IPS-18a (cell line): ENCODE data around the gene DIAPH1.
A peak's percentile ranks its signal among the peaks of the same experiment; 100 is the strongest.

Experiments used
- H3K27ac ChIP-seq: one replicate; pipeline ENCODE4 v1.5.1; 2013; ENCODE audit warnings: low read length
- H3K27me3 ChIP-seq: one replicate; pipeline ENCODE4 v1.6.1; 2013; ENCODE audit warnings: mild to moderate bottlenecking, low read length; ENCODE audit not compliant: control insufficient read depth, insufficient read depth
- H3K36me3 ChIP-seq: one replicate; pipeline ENCODE4 v1.6.1; 2013; ENCODE audit warnings: low read depth, low read length; ENCODE audit not compliant: control insufficient read depth
- H3K4me1 ChIP-seq: one replicate; pipeline ENCODE4 v1.6.1; 2013; ENCODE audit warnings: low read depth, low read length; ENCODE audit not compliant: control insufficient read depth
- H3K4me3 ChIP-seq: one replicate; pipeline ENCODE4 v1.5.1; 2013; ENCODE audit warnings: low read length
- H3K9ac ChIP-seq: one replicate; pipeline ENCODE4 v1.6.1; 2013; ENCODE audit warnings: mild to moderate bottlenecking, low read length, moderate library complexity
- H3K9me3 ChIP-seq: one replicate; pipeline ENCODE4 v1.6.1; 2013; ENCODE audit warnings: low read depth, low read length; ENCODE audit not compliant: control insufficient read depth

The DIAPH1 gene

DNA sequence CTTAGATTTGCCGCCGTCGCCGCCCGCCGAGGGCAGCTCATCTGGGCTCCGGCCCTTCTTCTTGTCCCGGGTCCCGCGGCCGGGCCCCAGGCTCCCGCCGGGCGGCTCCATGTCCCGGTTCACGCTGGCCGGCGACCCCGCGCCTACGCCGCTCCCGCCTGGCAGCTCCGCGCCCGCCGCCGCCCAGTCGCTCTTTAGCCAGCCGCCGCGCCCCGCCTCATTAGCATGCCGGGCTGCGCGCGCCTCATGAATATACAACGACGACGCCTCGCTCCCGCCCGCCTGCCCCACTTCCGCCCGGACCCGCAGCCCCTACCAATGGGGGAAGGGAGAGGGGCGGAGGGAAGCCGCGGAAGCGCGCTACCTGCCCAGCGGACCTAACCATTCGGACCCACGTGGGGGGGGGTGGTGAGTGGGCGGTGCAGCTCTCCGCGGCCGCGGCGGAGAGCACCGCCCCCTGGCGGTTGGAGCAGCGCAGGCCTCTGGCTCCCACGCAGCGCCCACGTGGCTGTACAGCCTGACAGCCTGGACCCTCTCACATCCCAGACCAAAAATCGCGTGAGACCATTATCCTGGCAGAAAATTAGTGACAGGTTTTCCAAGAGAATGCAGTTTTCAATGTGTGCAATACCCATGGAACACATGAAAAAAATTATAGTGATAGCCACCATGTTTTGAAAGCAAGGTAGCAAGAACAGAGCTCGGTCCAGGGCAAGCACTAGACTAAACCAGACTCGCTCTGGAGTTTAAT lies at the start of gene DIAPH1:
DIAPH1 (minus strand) TSS at position 197 of the 751 bp plus-strand sequence; CDS start at position 111, 86 bp downstream.
- H3K27ac ChIP-seq, result peak within 1 kb of the TSS; percentile 11
- H3K27me3 ChIP-seq, result no peaks in the 10 kb centered on the region
- H3K9ac ChIP-seq, result peak within 1 kb of the TSS; percentile 90
- no peaks in the 10 kb centered on the region for H3K9me3 ChIP-seq
- peak within 1 kb of the TSS; percentile 79 for H3K4me3 ChIP-seq
- peaks cover 21% of the 10 kb centered on the region for H3K4me1 ChIP-seq
- H3K36me3 ChIP-seq, result peaks cover 21% of the 10 kb centered on the region

DNA sequence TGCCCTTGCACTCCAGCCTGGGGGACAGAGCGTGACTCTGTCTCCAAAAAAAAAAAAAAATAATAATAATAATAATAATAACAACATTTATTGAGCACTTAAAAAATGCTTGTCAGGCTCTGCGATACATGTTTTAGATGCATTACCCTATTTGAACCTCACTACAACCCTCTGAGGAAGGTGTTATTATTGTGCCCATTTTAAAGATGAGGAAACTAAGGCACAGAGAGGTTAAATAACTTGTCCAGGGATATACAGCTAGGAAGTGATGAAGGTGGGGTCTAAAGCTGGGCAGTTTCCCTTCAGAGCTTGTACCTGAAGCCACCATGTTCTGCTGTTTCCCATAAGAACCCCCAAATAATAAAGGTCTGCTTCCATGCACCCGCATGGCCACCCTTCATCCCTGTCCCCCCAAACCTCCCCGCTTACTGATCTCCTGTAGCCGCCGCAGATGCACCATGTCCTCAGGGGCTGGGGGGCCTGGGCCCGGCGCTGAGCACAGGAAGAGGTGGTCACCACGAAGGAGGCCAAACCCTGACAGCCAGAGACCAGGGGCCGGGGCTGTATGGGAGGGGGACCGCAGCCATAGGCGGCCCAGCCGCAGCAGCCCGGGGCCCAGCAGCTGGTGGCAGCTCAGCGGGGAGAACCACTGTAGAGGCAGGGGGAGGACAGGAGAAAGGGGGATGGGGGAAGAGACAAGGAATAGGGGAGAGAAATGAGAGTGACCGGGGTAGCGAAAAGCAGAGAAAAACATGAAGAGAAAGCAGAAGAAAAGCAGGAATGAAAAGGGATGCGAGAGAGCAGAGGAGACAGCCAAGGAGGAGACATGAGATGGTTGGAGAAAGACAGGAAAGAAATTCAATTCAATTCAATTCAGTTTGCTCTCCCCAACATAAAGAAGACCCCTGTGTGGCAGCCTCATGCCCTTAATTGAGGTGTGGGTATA lies 47.5 kb upstream of the DIAPH1 start:
- Histone ChIP-seq H3K9me3 (no peaks in the 10 kb centered on the region), H3K36me3 (peaks cover 46% of the 10 kb centered on the region), H3K9ac (no peak overlapping the region), H3K27me3 (no peaks in the 10 kb centered on the region), H3K4me3 (no peak overlapping the region), H3K4me1 (peaks cover 3% of the 10 kb centered on the region), H3K27ac (no peak overlapping the region)

DNA sequence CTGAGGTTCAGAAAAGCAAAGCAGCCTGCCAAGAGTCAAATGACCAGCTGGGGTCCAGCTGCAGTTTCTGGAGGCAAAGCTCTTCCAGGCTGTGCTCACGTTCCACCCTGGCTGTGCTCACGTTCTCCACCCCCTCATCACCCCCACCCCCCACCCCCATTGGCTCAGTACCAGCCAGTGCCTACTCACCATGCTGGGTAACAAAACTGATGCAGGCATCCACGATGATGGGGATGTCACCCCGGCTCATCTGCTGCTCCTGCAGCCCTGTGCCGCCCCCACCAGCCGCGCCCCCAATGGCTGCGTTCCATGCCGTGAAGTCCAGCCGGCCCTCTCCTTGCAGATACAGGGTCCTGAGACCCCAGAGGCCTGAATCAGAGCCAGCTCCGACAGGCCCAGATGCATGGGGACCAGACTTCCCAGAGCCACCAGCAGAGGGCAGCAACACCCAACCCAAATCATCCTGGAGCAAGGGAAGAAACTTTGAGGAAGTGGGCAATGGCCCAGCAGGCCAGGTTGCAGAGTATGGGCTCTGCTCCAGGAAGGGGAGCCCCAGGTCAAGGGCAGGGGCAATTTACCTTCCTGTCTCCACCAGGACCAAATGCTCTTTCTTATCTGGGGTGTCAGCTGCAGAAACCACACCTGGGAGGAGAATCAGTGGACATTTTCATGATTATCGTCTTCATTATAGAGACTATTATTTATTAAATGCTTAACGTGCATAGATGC lies 46.1 kb upstream of the DIAPH1 start:
- H3K27me3 ChIP-seq, result no peaks in the 10 kb centered on the region
- peaks cover 35% of the 10 kb centered on the region for H3K36me3 ChIP-seq
- H3K9me3 ChIP-seq, result no peaks in the 10 kb centered on the region
- H3K9ac ChIP-seq, result no peak overlapping the region
- no peak overlapping the region for H3K27ac ChIP-seq
- no peak overlapping the region for H3K4me3 ChIP-seq
- H3K4me1 ChIP-seq, result peaks cover 3% of the 10 kb centered on the region

DNA sequence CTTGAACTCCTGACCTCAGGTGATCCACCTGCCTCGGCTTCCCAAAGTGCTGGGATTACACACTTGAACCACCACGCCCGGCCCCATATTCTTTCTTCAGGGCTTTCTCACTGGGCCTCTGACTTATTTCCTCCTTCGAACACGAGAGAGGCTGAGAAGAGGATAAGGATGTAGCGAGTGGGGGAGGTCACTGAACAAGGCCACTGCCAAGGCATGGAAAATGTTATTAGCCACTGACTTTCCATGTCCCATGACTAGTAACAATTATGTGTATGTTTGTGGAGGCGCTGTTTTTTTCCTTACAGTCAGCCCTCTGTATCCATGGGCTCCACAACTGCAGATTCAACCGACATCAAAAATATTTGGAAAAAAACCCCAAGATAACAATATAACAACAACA lies 44.7 kb upstream of the DIAPH1 start:
- Histone ChIP-seq H3K9me3 (no peaks in the 10 kb centered on the region), H3K9ac (no peak overlapping the region), H3K27me3 (no peaks in the 10 kb centered on the region), H3K4me1 (peaks cover 3% of the 10 kb centered on the region), H3K27ac (no peak overlapping the region), H3K36me3 (peaks cover 35% of the 10 kb centered on the region), H3K4me3 (no peak overlapping the region)

DNA sequence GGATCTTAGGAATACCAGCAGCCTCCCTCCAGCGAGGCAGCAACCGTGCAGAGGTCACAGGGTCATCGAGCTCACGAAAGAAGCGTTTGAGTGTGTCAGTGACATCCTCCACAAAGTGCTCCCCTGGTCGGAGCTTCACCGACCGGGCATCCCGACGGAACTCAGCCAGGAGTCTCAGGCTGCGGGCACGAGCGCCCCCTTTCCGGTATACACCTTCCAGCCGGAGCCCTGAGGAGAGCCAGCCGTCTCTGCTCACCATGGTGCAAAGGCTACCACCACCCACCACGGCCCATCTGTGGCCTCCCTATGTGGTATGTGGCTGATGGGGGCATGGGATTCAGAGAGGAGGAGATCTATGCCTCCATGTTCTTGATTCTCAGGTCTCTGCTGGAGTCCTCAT lies 43.2 kb upstream of the DIAPH1 start:
- no peak overlapping the region for H3K4me3 ChIP-seq
- H3K27me3 ChIP-seq, result no peaks in the 10 kb centered on the region
- peaks cover 3% of the 10 kb centered on the region for H3K4me1 ChIP-seq
- H3K9ac ChIP-seq, result no peak overlapping the region
- no peak overlapping the region for H3K27ac ChIP-seq
- peaks cover 47% of the 10 kb centered on the region for H3K36me3 ChIP-seq
- no peaks in the 10 kb centered on the region for H3K9me3 ChIP-seq

DNA sequence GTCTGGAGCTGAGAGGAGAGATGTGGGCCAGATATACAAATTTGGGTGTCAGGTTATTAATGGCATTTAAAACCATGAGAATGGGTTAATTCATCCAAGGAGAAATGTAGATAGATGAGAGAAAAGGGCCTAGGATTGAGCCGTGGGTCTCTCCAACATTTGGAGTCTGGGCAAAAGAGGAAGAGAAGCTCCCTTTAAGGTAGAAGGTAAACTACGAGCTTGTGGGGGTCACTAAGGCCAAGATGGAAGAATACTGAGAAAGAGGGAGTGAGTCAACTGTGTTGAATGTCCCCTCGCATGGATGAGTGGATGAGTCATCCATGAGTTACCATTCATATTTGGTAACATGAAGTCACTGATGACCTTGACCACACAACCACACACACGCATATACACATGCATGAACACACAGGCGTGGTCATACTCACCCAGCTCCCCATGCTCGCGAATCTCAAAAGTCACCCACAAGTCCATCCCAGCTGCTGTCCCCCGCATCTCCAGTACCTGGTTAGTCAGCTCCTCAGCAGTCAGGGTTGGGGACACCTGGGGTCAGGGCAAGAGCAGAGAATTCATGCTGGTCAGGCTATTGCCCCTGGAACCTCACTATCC lies 39.2 kb upstream of the DIAPH1 start:
- H3K27ac ChIP-seq, result no peak overlapping the region

DNA sequence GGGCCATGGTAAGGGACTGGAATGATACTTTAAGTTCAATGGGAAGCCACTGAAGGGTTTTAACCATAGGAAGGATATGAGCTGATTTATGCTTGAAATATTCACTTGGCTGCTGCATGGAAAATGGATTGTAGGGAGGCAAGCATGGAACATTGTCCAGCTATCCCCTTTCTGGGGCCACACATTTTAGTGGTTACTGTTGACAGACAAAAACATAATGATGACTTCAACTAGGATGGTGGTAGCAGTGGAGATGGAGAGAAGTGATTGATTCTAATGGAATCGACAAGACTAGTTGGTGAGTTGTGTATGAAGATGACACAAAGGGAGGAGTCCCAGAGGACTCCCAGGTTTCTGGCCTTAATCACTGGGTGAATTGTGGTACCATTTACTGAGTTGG lies 38.6 kb upstream of the DIAPH1 start:
- Histone ChIP-seq H3K9ac (no peak overlapping the region), H3K4me1 (no peaks in the 10 kb centered on the region), H3K9me3 (no peaks in the 10 kb centered on the region), H3K36me3 (peaks cover 62% of the 10 kb centered on the region), H3K4me3 (no peak overlapping the region), H3K27me3 (no peaks in the 10 kb centered on the region), H3K27ac (no peak overlapping the region)

More for the DNA sequence above, 39.2 kb upstream of the DIAPH1 start:
- no peaks in the 10 kb centered on the region for H3K27me3 ChIP-seq
- no peaks in the 10 kb centered on the region for H3K4me1 ChIP-seq
- peaks cover 65% of the 10 kb centered on the region for H3K36me3 ChIP-seq
- H3K9ac ChIP-seq, result no peak overlapping the region
- H3K4me3 ChIP-seq, result no peak overlapping the region
- H3K9me3 ChIP-seq, result no peaks in the 10 kb centered on the region

DNA sequence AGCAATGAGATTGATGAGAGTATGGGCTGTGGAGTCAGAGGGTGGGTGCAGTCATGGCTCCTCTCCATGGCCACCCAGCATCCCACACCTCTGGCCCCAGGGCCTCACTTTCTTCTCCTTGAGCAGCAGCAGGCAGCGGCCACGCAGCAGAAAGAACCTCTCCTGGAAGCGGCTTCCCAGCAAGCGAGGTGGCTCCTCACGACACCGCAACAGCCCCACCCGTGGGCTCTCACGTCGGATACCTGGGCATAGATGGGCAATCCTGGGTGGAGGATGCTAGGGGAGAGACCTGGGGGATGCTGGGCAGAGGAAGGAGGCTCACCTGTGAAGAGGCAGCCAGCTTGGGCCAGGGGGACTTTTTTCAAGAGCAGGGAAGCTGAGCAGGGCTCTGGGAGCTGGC lies 37.6 kb upstream of the DIAPH1 start:
- H3K27ac ChIP-seq, result no peak overlapping the region
- no peak overlapping the region for H3K9ac ChIP-seq
- peaks cover 52% of the 10 kb centered on the region for H3K36me3 ChIP-seq
- H3K4me1 ChIP-seq, result peaks cover 4% of the 10 kb centered on the region
- H3K27me3 ChIP-seq, result no peaks in the 10 kb centered on the region
- no peaks in the 10 kb centered on the region for H3K9me3 ChIP-seq
- H3K4me3 ChIP-seq, result no peak overlapping the region

DNA sequence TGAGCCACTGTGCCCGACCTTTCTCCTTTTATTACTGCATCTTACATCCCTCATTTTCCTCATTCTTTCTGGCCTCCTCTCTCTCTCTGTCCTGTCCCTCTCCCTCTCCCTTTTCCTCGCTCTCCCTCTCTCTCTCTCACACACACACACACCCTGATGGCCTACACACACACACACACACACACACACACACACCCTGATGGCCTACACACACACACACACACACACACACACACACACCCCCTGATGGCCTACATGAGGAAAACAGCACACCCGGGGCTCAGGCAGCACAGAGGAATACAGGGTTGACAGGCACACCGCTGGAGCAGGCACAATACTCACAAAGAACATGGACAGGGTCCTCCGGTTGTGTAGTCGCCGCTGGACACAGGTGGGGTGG lies 36.2 kb upstream of the DIAPH1 start:
- H3K27ac ChIP-seq, result no peak overlapping the region
- H3K36me3 ChIP-seq, result peaks cover 51% of the 10 kb centered on the region

DNA sequence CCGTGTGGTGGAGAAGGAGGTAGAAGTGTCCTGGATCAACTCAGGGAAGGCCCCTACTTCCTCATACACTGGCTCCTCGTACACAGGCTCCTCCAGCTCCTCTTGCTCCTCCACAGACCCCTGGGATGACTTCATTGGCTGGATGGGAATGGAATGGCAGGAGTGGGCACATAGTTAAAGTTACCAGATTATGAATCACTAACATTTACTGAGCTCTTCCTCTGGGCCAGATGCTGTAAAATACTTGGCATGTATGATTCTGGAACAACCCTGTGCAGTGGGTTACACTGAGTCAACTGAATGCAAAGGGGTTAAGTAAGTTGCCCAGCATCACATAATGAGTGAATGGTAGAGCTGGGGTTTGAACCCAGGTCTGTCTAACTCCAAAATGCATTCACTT lies 35.5 kb upstream of the DIAPH1 start:
- peaks cover 4% of the 10 kb centered on the region for H3K4me1 ChIP-seq
- no peak overlapping the region for H3K4me3 ChIP-seq
- H3K9ac ChIP-seq, result no peak overlapping the region
- H3K27me3 ChIP-seq, result no peaks in the 10 kb centered on the region
- H3K36me3 ChIP-seq, result peaks cover 49% of the 10 kb centered on the region
- no peaks in the 10 kb centered on the region for H3K9me3 ChIP-seq
- H3K27ac ChIP-seq, result no peak overlapping the region

More for the DNA sequence above, 36.2 kb upstream of the DIAPH1 start:
- peaks cover 4% of the 10 kb centered on the region for H3K4me1 ChIP-seq
- no peaks in the 10 kb centered on the region for H3K9me3 ChIP-seq
- no peak overlapping the region for H3K4me3 ChIP-seq
- no peak overlapping the region for H3K9ac ChIP-seq
- no peaks in the 10 kb centered on the region for H3K27me3 ChIP-seq

DNA sequence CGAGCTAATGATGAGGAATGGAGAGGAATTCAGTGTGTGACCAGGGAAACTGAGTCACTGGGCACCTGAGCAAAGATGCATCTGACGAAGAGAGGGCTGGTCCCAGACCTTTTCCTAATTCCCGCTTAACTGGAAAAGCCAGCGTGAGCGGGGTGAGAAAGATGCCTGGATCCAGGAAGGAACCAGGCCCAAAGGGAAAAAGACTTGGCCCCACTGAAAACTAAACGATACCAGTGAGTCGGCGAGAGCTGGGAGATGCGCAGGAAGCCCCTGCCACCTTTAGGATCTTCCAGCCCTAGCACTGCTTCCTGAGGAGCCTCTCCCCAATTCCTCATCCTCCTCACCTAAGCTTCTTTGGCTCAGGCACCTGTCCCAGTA lies 32.9 kb upstream of the DIAPH1 start:
- Histone ChIP-seq H3K36me3 (peaks cover 32% of the 10 kb centered on the region), H3K9me3 (no peaks in the 10 kb centered on the region), H3K4me1 (peaks cover 4% of the 10 kb centered on the region), H3K9ac (no peak overlapping the region), H3K27ac (no peak overlapping the region), H3K27me3 (no peaks in the 10 kb centered on the region), H3K4me3 (peak overlapping the region; percentile 78)
